ENCODE results near the gene SIAH2.

SIAH2 gene

DNA sequence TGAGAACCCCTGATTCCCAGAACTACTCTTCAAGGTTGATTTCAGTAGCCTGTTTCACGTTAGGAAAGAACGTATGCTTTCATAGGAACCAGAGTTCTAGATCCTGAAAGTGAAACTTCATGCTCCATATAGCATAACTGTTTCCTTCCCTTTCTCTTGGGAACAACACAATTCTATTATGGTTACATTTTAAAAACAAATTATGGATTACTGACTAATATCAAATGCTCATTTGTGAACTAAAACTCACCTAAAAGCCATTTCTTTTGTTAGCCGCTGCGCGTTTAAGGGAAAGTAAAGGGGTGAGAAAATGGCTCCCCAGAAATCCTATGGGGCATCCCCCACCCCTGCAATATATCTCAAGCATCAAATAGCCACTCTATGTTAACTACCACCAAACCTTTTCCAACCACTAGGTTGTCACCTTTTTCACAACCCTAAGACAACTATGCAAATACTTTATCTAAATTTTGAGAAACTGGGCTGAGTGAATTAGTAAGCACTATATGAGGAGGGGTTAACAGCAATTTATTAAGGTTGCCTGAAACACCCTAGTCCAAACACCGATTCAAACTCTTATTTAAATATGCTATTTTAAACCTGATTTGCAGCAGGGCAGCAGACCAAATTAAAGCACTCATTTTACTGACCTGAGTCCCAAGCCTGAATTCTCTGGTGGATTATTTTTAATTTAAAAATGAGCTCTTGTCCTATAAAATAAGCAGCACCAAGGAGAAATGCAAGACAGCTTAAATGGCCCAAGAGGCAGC, 2.4 kb downstream of the SIAH2 start:
- DNase-seq (ENCODE audit: low read depth), result no peak
- peak overlapping the region; percentile 91 for H3K4me3 ChIP-seq (ENCODE audit: low read length)
- TF ChIP-seq, protein P1, sequence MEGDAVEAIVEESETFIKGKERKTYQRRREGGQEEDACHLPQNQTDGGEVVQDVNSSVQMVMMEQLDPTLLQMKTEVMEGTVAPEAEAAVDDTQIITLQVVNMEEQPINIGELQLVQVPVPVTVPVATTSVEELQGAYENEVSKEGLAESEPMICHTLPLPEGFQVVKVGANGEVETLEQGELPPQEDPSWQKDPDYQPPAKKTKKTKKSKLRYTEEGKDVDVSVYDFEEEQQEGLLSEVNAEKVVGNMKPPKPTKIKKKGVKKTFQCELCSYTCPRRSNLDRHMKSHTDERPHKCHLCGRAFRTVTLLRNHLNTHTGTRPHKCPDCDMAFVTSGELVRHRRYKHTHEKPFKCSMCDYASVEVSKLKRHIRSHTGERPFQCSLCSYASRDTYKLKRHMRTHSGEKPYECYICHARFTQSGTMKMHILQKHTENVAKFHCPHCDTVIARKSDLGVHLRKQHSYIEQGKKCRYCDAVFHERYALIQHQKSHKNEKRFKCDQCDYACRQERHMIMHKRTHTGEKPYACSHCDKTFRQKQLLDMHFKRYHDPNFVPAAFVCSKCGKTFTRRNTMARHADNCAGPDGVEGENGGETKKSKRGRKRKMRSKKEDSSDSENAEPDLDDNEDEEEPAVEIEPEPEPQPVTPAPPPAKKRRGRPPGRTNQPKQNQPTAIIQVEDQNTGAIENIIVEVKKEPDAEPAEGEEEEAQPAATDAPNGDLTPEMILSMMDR (IDR thresholded peaks at IDR 0.05; ENCODE audit: insufficient read depth, low read depth, low read length, missing control alignments), result no peak

DNA sequence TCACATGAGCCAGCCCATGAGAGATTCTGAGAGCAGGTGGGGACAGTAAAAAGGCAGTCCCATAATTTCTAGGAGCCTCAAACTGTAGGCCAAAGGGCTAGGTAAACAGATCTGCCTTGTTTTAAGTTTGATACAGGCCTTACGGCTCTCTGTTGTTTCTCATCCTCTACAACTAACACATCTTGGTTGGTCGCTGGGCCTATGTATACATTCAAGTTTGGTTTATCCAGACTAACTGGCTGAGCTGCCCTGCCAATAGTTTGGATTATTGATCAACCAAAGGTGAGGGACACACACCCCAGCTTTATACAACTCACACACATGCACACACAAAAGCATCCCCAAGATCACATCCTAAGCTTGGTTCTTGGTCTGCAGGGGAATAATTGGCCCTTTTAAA, 3.0 kb downstream of the SIAH2 start:
- H3K4me3 ChIP-seq (ENCODE audit: low read length), result peak overlapping the region; percentile 91
- TF ChIP-seq, protein P1 (IDR thresholded peaks at IDR 0.05; ENCODE audit: insufficient read depth, low read depth, low read length, missing control alignments), result no peak
- no peak for DNase-seq (ENCODE audit: low read depth)

DNA sequence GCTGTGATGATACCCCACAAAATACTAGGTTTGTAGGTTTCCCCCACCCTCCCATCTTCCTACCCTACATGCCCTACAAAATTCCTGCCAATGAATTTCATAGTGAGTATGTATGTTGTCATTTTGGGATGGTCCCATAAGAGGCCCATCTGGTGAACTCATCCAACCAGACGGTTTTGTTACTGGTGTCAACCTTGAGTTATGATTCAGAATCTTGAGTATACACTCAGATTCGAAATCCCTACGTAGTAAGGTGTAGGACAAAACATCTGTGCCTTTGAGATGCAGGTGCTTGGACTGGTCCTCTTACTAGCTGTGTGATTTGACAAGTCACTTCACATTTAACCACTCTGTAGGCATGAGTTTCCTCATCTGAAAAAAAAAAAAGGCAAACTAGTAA, 3.6 kb downstream of the SIAH2 start:
- H3K4me3 ChIP-seq (ENCODE audit: low read length), result no peak overlapping the region
- TF ChIP-seq, protein P1 (IDR thresholded peaks at IDR 0.05; ENCODE audit: insufficient read depth, low read depth, low read length, missing control alignments), result no peak
- peak; percentile 93 for DNase-seq (ENCODE audit: low read depth)

DNA sequence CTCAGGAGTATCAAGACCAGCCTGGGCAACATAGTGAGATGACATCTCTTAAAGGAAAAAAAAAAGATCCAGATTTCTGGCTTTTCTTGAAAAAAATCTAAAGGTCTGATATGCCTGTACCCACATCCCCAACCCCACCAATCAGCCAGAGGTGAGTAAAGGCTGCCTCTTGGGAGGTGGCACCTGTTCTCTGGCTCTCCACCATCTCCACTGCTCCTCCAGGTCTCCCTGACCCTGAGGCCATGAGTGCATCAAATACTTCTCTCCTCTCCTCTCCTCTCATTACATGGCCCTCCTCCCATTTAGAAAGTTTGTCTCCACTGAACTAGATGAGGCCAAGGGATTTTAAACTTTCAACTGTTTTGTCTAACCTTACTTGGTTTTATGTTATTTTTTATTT, 5.2 kb downstream of the SIAH2 start:
- TF ChIP-seq, protein P1 (IDR thresholded peaks at IDR 0.05; ENCODE audit: insufficient read depth, low read depth, low read length, missing control alignments), result no peak
- no peak for DNase-seq (ENCODE audit: low read depth)
- no peak overlapping the region for H3K4me3 ChIP-seq (ENCODE audit: low read length)

DNA sequence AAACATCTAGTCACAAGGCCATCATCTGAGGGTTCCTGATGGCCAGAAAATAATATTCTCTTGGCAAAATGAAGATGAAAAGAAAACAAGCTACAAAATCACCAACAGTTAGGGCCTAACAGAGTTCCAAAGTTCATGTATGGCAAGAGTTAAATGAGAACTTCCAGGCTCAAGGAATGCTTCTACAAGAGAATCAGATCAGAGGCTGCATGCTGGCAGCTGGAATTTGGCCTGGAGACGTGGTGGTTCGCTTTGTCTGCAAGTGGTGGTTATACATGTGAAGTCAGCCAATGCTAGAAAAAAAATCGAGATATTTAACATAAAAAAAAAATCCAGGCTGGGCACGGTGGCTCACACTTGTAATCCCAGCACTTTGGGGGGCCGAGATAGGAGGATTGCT, 5.6 kb downstream of the SIAH2 start:
- TF ChIP-seq, protein P1 (IDR thresholded peaks at IDR 0.05; ENCODE audit: insufficient read depth, low read depth, low read length, missing control alignments), result no peak
- no peak overlapping the region for H3K4me3 ChIP-seq (ENCODE audit: low read length)
- DNase-seq (ENCODE audit: low read depth), result no peak

DNA sequence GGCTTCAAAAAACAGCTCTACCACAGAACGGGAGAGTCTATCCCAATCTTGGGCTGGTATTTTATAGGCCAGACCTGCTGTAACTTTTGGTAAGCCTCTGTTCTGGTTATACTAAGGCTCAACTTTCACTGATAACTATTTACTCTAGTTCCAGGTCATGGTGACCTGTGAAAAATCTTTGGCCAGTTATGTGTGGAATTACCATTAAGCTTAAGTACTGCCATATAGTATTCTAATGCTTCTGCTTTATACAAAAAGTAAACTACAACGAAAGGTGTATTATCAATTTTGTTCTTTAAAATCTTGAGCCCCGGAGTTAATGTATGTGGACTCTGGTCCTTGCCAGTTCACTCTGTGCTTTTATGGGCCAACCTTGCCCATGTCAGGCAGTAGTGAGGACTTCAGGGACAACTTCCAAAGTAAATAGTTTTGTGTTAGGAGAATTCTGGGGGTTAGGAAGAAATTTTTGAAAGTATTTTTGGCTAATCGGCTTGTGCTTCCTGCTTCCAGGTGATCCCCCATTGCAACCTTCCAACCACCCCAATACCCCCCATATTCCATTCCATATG, 6.4 kb downstream of the SIAH2 start:
- TF ChIP-seq, protein P1 (IDR thresholded peaks at IDR 0.05; ENCODE audit: insufficient read depth, low read depth, low read length, missing control alignments), result no peak
- no peak for DNase-seq (ENCODE audit: low read depth)

DNA sequence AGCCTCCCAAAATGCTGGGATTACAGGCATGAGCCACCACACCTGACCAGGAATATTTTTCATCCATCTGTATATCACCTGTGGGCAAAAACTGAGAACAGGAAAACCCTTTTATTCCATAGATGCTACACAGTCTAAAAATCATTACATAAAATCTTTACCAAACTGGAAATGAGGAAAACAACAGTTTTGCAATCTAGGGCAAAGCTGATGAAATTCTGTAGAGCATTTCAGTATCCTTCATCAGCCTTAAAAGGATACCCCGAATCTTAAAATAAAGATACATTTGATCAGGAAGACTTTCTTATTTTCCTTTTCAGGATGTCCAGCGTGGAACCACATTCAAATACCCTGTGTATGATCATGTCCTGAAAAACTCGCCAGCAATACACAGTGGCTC, 7.1 kb downstream of the SIAH2 start:
- no peak for DNase-seq (ENCODE audit: low read depth)
- H3K4me3 ChIP-seq (ENCODE audit: low read length), result no peak overlapping the region
- TF ChIP-seq, protein P1 (IDR thresholded peaks at IDR 0.05; ENCODE audit: insufficient read depth, low read depth, low read length, missing control alignments), result no peak

More for the DNA sequence above, 6.4 kb downstream of the SIAH2 start:
- H3K4me3 ChIP-seq (ENCODE audit: low read length), result no peak overlapping the region

Measured in epithelial cell of esophagus (primary cell).